K562 (cell line): ENCODE data around the gene ENKUR. TPM values are rescaled to one million over a fixed set of nuclear protein-coding genes. Genes with fewer than 3 reads are reported as not detected.

ENCODE experiments used
- ATF7 ChIP-seq: fragments of 450-650 bp; IDR thresholded peaks from 2 replicates; pipeline ENCODE4 v1.7.1; 2014; ENCODE audit warnings: mild to moderate bottlenecking, moderate library complexity
- CAMTA2 ChIP-seq: fragments of 250-450 bp; sonication (Bioruptor Pico); conservative IDR thresholded peaks from 2 replicates; pipeline ENCODE4 v1.5.1; 2022
- CREB1 ChIP-seq, 2 experiments: sonication (generic) in 1 of 2; formaldehyde crosslinking in 1 of 2; IDR thresholded peaks; 2 replicates each; pipeline versions ENCODE4 v1.6.1 to v1.8.0; 2012 to 2022; ENCODE audit warnings: inconsistent platforms in 1 of 2, mild to moderate bottlenecking in 1 of 2, missing genetic modification reagents in 1 of 2, moderate library complexity in 1 of 2
- FOSL1 ChIP-seq: fragments of 200-800 bp; sonication (Bioruptor generic); conservative IDR thresholded peaks from 2 replicates; pipeline ENCODE4 v1.6.1; 2016; ENCODE audit warnings: missing genetic modification characterization, missing compliant biosample characterization
- FOXA3 ChIP-seq, 2 experiments: fragments of 450-650 bp in 1 of 2; sonication (generic) in 1 of 2; formaldehyde crosslinking; IDR thresholded peaks in 1 of 2; conservative IDR thresholded peaks in 1 of 2; 2 replicates each; pipeline versions ENCODE4 v1.4.0 to v1.8.0; 2020 to 2022; ENCODE audit warnings: mild to moderate bottlenecking in 2 of 2, missing genetic modification reagents in 1 of 2
- FOXJ3 ChIP-seq: sonication (generic); formaldehyde crosslinking; IDR thresholded peaks from 2 replicates; pipeline ENCODE4 v1.4.0; 2020; ENCODE audit warnings: mild to moderate bottlenecking, missing genetic modification reagents
- GABPB1 ChIP-seq: sonication (generic); formaldehyde crosslinking; IDR thresholded peaks from 2 replicates; pipeline ENCODE4 v1.8.0; 2022; ENCODE audit warnings: mild to moderate bottlenecking, missing genetic modification reagents
- KDM1A ChIP-seq, 2 experiments: fragments of 450-650 bp; IDR thresholded peaks; 2 replicates each; pipeline ENCODE4 v1.6.1; 2016; ENCODE audit warnings: mild to moderate bottlenecking in 2 of 2
- NR4A1 ChIP-seq, 2 experiments: fragments of 250-450 bp in 1 of 2; fragments of 450-650 bp in 1 of 2; sonication (Bioruptor Pico) in 1 of 2; IDR thresholded peaks; 2 replicates each; pipeline versions ENCODE4 v1.4.0 to v1.6.1; 2016 to 2020; ENCODE audit warnings: mild to moderate bottlenecking in 2 of 2, missing compliant biosample characterization in 1 of 2, missing genetic modification characterization in 1 of 2, moderate library complexity in 1 of 2
- PTBP1 ChIP-seq: fragments of 200-400 bp; formaldehyde crosslinking; IDR thresholded peaks from 2 replicates; pipeline ENCODE4 v1.6.1; 2017; ENCODE audit warnings: low read depth, low read length
- RHOXF2B ChIP-seq: fragments of 250-450 bp; sonication (Bioruptor Pico); conservative IDR thresholded peaks from 2 replicates; pipeline ENCODE4 v1.5.1; 2021
- SFPQ ChIP-seq: fragments of 200-400 bp; formaldehyde crosslinking; IDR thresholded peaks from 2 replicates; pipeline ENCODE4 v1.6.1; 2017; ENCODE audit warnings: mild to moderate bottlenecking, low read depth, low read length, moderate library complexity
- SRSF3 ChIP-seq: fragments of 200-400 bp; formaldehyde crosslinking; IDR thresholded peaks from 2 replicates; pipeline ENCODE4 v1.6.1; 2016; ENCODE audit warnings: mild to moderate bottlenecking, low read length, moderate library complexity; ENCODE audit not compliant: insufficient read depth
- STAT5B ChIP-seq: fragments of 250-450 bp; sonication (Bioruptor Pico); IDR thresholded peaks from 2 replicates; pipeline ENCODE4 v1.8.0; 2021; ENCODE audit warnings: mild to moderate bottlenecking, inconsistent platforms
- TBL1XR1 ChIP-seq, 2 experiments: IDR thresholded peaks; 2 replicates each; pipeline ENCODE4 v1.6.1; 2012; ENCODE audit warnings: improper control_type of control experiment in 2 of 2, low read length in 2 of 2, mild to moderate bottlenecking in 1 of 2
- U2AF1 ChIP-seq: fragments of 200-400 bp; formaldehyde crosslinking; optimal IDR thresholded peaks from 2 replicates; pipeline ENCODE3; 2017; ENCODE audit warnings: mild to moderate bottlenecking, low read depth, low read length, moderate library complexity
- ZFX ChIP-seq: sonication (generic); formaldehyde crosslinking; IDR thresholded peaks from 2 replicates; pipeline ENCODE4 v1.8.0; 2022; ENCODE audit warnings: mild to moderate bottlenecking, missing genetic modification reagents, moderate library complexity
- ZNF431 ChIP-seq: sonication (generic); formaldehyde crosslinking; IDR thresholded peaks from 2 replicates; pipeline ENCODE4 v1.8.0; 2022; ENCODE audit warnings: mild to moderate bottlenecking, missing genetic modification reagents
- ZNF707 ChIP-seq: fragments of 250-450 bp; sonication (Bioruptor Pico); conservative IDR thresholded peaks from 2 replicates; pipeline ENCODE4 v1.8.0; 2022; ENCODE audit warnings: inconsistent platforms, mild to moderate bottlenecking, moderate library complexity
- ZNF785 ChIP-seq: fragments of 250-450 bp; sonication (Bioruptor Pico); IDR thresholded peaks from 2 replicates; pipeline ENCODE4 v1.4.0; 2020; ENCODE audit warnings: mild to moderate bottlenecking
- polyA plus RNA-seq, 8 experiments: library from polyadenylated mRNA; depleted of rRNA in 4 of 8; stranded (reverse) in 5 of 8; unstranded in 3 of 8; fragments of >200 nt; fragmentation: Nextera tagmentation in 2 of 8; fragmentation: Illumina TruSeq in 1 of 8; extraction: Ambion mirVana in 2 of 8; extraction: Trizol in 1 of 8; gene quantifications; 2 replicates each; pipeline versions ENCODE4 v1.2.1 to v1.2.3, GENCODE V29; 2011 to 2014; ENCODE audit warnings: inconsistent platforms in 1 of 8, missing spikeins in 1 of 8
- total RNA-seq, 7 experiments: library from RNA; depleted of rRNA in 6 of 7; stranded (reverse); fragments of >200 nt in 6 of 7; fragmentation: Illumina TruSeq in 2 of 7; extraction: Trizol in 2 of 7; gene quantifications; 2 replicates each; pipeline versions ENCODE4 v1.2.1 to v1.2.3, GENCODE V29; 2011 to 2021; ENCODE audit warnings: low replicate concordance in 1 of 7
- TF ChIP-seq, protein P1 (sequence below): fragments of 250-450 bp; sonication (Bioruptor Pico); IDR thresholded peaks from 2 replicates; pipeline ENCODE4 v1.4.0; 2020; ENCODE audit warnings: borderline replicate concordance

Gene ENKUR
- total and polyA plus RNA-seq, 9 of the 15 experiments (the other 6 are each of a cell fraction or from before 2014, with no cell fraction given) = 0.06 to 0.46 (median 0.20) TPM

GRCh38 chr10:24958721-24959381, 57.1 kb downstream of the ENKUR start (continued):
- TF ChIP-seq CREB1 (IDR thresholded peaks at IDR 0.05) = no peak
- TF ChIP-seq CREB1 (CRISPR knock-in tag; IDR thresholded peaks at IDR 0.05) = no peak
- TF ChIP-seq TBL1XR1 (IDR thresholded peaks at IDR 0.05; ENCODE audit: low read length in 2 of 2) = 0 out of 4 replicates have a peak, but pooled peaks of 1 of the 2 experiments have one; percentile 21
- no peak for TF ChIP-seq PTBP1
- no peak for TF ChIP-seq ZNF785 (CRISPR knock-in tag)
- TF ChIP-seq NR4A1 (CRISPR knock-in tag; IDR thresholded peaks at IDR 0.05) = 0 out of 2 replicates have a peak, but pooled peaks have one; percentile 41
- no peak for TF ChIP-seq NR4A1 (tag; IDR thresholded peaks at IDR 0.05)
- TF ChIP-seq ATF7 = no peak
- TF ChIP-seq U2AF1 = no peak
- TF ChIP-seq FOSL1 (tag) = peak; percentile 11; the same call in 1 of the 2 replicates
- TF ChIP-seq FOXJ3 (CRISPR knock-in tag) = no peak
- TF ChIP-seq, protein P1, sequence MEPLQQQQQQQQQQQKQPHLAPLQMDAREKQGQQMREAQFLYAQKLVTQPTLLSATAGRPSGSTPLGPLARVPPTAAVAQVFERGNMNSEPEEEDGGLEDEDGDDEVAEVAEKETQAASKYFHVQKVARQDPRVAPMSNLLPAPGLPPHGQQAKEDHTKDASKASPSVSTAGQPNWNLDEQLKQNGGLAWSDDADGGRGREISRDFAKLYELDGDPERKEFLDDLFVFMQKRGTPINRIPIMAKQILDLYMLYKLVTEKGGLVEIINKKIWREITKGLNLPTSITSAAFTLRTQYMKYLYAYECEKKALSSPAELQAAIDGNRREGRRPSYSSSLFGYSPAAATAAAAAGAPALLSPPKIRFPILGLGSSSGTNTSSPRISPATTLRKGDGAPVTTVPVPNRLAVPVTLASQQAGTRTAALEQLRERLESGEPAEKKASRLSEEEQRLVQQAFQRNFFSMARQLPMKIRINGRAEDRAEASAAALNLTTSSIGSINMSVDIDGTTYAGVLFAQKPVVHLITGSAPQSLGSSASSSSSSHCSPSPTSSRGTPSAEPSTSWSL (CRISPR knock-in tag) = no peak
- no peak for TF ChIP-seq ZNF707 (CRISPR knock-in tag)
- no peak for TF ChIP-seq FOXA3 (CRISPR knock-in tag; conservative IDR thresholded peaks at IDR 0.05 in 1 of 2, IDR thresholded peaks at IDR 0.05 in 1 of 2)
- no peak for TF ChIP-seq KDM1A (IDR thresholded peaks at IDR 0.05)
- no peak for TF ChIP-seq SFPQ
- peak; percentile 59 for TF ChIP-seq GABPB1 (CRISPR knock-in tag)
- TF ChIP-seq ZFX (CRISPR knock-in tag) = no peak
- TF ChIP-seq ZNF431 (CRISPR knock-in tag) = no peak
- TF ChIP-seq STAT5B = no peak
- TF ChIP-seq RHOXF2B (CRISPR knock-in tag) = no peak
- no peak for TF ChIP-seq SRSF3
- no peak for TF ChIP-seq CAMTA2 (CRISPR knock-in tag)
